HUES64 (cell line): ENCODE data around the gene C16orf78. TPM values are rescaled to one million over a fixed set of nuclear protein-coding genes. Genes with fewer than 3 reads are reported as not detected.

Experiments used
- H3K27ac ChIP-seq: 2 replicates; pipeline ENCODE4 v1.7.0; 2013; ENCODE audit warnings: low read depth, low read length, inconsistent platforms
- H3K27me3 ChIP-seq: 2 replicates; pipeline ENCODE4 v1.6.1; 2013; ENCODE audit warnings: mild to moderate bottlenecking, low read length; ENCODE audit not compliant: insufficient read depth
- H3K36me3 ChIP-seq: 2 replicates; pipeline ENCODE4 v1.6.1; 2013; ENCODE audit warnings: mild to moderate bottlenecking, low read length; ENCODE audit not compliant: insufficient read depth
- H3K4me1 ChIP-seq: 2 replicates; pipeline ENCODE4 v1.6.1; 2013; ENCODE audit warnings: mild to moderate bottlenecking, low read length, moderate library complexity; ENCODE audit not compliant: insufficient read depth
- H3K4me3 ChIP-seq: 2 replicates; pipeline ENCODE4 v1.5.1; 2013; ENCODE audit warnings: mild to moderate bottlenecking, low read length, moderate library complexity
- H3K9ac ChIP-seq: 2 replicates; pipeline ENCODE4 v1.6.1; 2013; ENCODE audit warnings: mild to moderate bottlenecking, low read depth, low read length
- H3K9me3 ChIP-seq: 2 replicates; pipeline ENCODE4 v1.6.1; 2013; ENCODE audit warnings: low read depth, low read length; ENCODE audit not compliant: insufficient read depth
- WGBS: fragments of 150-250, 120-280 bp; methylation state at CpG from one replicate; pipeline ENCODE4 v1.1.7; 2013; ENCODE audit warnings: missing lambda C conversion rate; 5-methylcytosine and 5-hydroxymethylcytosine counted together
- polyA plus RNA-seq, 2 experiments: library from polyadenylated mRNA; stranded (reverse); fragments of 50-300 nt; gene quantifications; one replicate each; pipeline ENCODE4 v1.2.3, GENCODE V29; 2013

C16orf78 gene
- polyA plus RNA-seq (2013, experiment 1 of 2) = not detected
- polyA plus RNA-seq (2013, experiment 2 of 2) = not detected

GRCh38 chr16:49373504-49373903 is at the start of gene C16orf78:
TSS of gene C16orf78 (plus strand) at chr16:49373804. CDS start at chr16:49373940, 136 bp downstream.
- Histone ChIP-seq H3K9ac (no peak within 1 kb of the TSS), H3K4me1 (peaks cover 29% of the 10 kb centered on the region), H3K27ac (no peak within 1 kb of the TSS; the same call in 1 of the 2 replicates), H3K36me3 (no peaks in the 10 kb centered on the region), H3K9me3 (no peaks in the 10 kb centered on the region), H3K4me3 (no peak within 1 kb of the TSS), H3K27me3 (no peaks in the 10 kb centered on the region; the same call in 1 of the 2 replicates)
- 93% methylated on average over 4 of the region's 4 CpGs for WGBS

DNA sequence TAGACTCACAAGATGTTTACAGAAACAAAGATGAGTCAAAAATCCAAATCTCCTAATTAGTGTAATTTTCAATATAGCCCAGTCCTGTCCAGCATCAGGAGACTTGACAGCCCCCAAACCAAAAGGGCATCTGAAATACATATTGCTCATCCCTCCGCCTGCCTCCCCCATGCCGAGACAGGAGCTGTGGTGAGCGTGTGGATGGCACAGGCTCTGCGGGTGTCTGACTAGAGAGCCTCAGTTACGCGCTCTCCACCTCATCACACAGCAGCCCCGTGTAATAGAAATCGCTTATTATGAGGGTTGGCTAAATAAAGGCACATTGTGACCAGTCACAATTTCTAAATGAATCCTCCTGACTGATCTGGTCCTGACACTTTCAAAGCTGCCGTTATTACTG is 48.9 kb upstream of the C16orf78 start:
- Histone ChIP-seq H3K36me3 (no peaks in the 10 kb centered on the region), H3K4me3 (no peak overlapping the region), H3K27me3 (no peaks in the 10 kb centered on the region), H3K9me3 (no peaks in the 10 kb centered on the region), H3K4me1 (no peaks in the 10 kb centered on the region), H3K27ac (no peak overlapping the region), H3K9ac (no peak overlapping the region)
- 95% methylated on average over 9 of the region's 9 CpGs for WGBS

DNA sequence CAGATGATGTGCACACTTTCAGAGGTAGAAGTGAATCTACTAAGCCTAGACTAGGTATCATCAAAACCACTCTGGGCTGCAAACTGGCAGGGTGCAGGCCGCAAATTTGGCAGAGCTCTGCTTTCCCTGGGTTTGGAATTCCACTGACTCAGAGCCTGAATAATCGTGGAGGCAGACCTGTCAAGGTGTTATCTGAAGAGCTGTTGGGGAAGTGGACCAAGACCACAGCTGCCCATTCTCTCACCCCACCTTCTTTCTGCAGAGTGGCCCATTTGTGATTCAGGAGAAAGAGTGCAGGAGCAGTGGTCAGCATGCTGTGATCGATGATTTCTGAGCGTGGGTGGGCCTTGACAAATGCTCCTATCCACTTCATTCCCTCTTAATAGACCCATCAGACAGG is 46.1 kb upstream of the C16orf78 start:
- Histone ChIP-seq H3K36me3 (no peaks in the 10 kb centered on the region), H3K4me3 (no peak overlapping the region), H3K9me3 (no peaks in the 10 kb centered on the region), H3K27me3 (no peaks in the 10 kb centered on the region), H3K9ac (no peak overlapping the region), H3K4me1 (peaks cover under 1% of the 10 kb centered on the region; the same call in 1 of the 2 replicates), H3K27ac (no peak overlapping the region)
- WGBS = 86% methylated on average over 4 of the region's 4 CpGs

DNA sequence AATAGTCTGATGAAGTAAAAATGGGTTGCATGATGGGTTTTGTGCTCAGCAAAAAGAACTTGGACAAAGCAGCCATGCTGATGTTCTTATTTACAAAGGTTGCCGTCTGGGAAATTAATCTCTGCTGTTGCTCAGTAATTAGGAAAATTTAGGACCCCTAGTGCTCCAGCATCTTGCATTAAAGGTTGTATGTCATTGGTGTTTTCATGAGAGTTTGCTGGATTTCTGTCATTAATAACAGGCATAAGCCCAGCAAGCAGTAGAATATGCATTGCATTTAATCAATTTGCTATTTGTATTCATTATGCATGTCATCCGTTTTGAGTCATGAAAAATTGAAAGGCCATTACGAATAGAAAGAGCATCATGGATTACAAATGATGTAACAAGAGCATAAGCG is 45.3 kb upstream of the C16orf78 start:
- WGBS = 90% methylated on average over 4 of the region's 4 CpGs
- Histone ChIP-seq H3K4me3 (no peak overlapping the region), H3K27me3 (no peaks in the 10 kb centered on the region), H3K9ac (no peak overlapping the region), H3K27ac (no peak overlapping the region), H3K9me3 (no peaks in the 10 kb centered on the region), H3K36me3 (no peaks in the 10 kb centered on the region), H3K4me1 (peaks cover 3% of the 10 kb centered on the region; the same call in 1 of the 2 replicates)

DNA sequence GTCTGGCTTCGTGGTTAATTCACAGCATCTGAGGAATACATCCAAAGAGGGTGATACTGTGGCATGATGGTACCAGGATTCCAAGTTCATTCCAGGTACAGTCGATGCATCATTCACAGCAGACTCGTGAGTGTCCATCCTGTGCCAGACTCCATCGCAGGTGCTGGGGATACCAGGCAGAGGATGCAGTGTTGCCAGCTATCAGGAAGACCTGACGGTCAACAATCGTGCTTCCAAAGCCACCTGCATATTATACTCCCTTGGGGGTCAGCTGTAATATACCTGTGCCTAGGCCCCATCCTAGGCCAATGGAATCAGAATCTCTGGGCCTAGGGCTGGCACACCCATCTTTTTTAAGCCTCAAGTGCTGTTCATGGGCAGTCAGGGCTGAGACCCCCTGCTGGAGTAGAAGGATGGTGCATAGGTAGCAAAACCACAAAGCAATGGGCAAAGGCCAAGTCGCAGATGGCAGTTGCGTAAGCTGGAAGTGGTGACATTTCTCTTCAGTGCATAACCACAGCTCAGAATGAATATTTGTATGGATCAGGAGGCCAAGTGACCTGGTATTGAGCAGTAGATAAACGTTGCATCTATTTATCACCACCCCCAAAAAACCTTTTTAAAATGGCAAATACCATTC is 42.9 kb upstream of the C16orf78 start:
- Histone ChIP-seq H3K4me1 (peaks cover 3% of the 10 kb centered on the region; the same call in 1 of the 2 replicates), H3K9me3 (no peaks in the 10 kb centered on the region), H3K27me3 (no peaks in the 10 kb centered on the region), H3K36me3 (no peaks in the 10 kb centered on the region), H3K4me3 (no peak overlapping the region), H3K27ac (no peak overlapping the region), H3K9ac (no peak overlapping the region)
- 81% methylated on average over 9 of the region's 9 CpGs for WGBS

DNA sequence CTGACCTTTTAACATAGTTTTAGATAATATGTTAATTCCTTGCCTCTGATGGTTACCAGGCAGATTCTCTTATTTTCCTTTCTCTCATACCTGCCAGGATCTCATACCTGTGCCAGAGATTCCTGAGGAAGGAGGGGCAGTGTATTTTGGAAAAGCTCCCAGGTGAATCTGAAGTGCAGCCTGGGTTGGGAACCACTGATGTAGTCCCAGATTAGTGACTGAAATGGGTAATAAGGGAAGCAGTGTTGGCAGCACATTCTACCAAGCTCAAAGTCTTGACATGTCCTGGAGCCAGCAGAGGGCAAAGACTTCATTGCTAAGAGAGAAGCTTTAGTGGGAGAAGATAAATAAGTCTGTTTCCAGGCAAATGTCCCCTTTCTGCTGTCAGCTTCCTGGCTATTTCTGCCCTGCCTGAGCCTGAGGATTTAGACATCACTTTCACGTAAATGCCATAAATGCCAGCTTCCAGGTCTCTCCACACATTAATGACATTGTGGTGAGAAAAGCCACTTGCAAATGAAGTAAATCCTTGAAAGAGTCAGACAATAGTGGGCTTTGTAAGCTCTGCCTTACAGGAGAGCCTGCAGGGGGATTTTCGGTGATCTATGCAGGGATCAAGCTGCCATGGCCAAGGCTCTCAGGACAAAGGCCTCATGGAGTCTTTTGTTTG is 40.9 kb upstream of the C16orf78 start:
- Histone ChIP-seq H3K9ac (no peak overlapping the region), H3K27ac (peak overlapping the region; percentile 18; the same call in 1 of the 2 replicates), H3K4me3 (no peak overlapping the region), H3K36me3 (no peaks in the 10 kb centered on the region), H3K27me3 (no peaks in the 10 kb centered on the region), H3K4me1 (peaks cover 3% of the 10 kb centered on the region; the same call in 1 of the 2 replicates), H3K9me3 (no peaks in the 10 kb centered on the region)
- WGBS = 66% methylated on average over 2 of the region's 2 CpGs

GRCh38 chr16:49333259-49333597 is 40.4 kb upstream of the C16orf78 start:
- Histone ChIP-seq H3K9me3 (no peaks in the 10 kb centered on the region), H3K4me3 (no peak overlapping the region), H3K36me3 (no peaks in the 10 kb centered on the region), H3K4me1 (peaks cover 3% of the 10 kb centered on the region; the same call in 1 of the 2 replicates), H3K27me3 (no peaks in the 10 kb centered on the region), H3K9ac (no peak overlapping the region), H3K27ac (no peak overlapping the region)
- 77% methylated on average over 7 of the region's 7 CpGs for WGBS

DNA sequence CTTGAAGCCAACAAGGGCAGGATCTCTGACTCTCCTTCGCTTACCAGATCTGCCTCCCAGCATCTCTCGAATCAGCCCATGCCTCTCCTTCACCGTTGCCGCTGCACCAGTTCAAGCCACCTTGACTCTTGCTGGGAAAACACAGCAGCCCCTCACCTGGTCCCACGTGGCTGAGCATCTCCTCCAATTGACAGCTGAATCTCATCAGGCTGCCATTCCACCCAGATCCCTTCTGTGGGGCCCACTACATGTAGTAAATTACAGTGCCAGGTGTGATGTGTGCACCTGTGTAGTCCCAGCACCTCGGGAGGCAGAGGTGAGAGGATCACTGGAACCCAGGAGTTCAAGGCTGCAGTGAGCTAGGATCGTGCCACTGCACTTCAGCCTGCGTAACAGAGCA is 37.8 kb upstream of the C16orf78 start:
- Histone ChIP-seq H3K4me1 (peaks cover 3% of the 10 kb centered on the region; the same call in 1 of the 2 replicates), H3K27me3 (no peaks in the 10 kb centered on the region), H3K9ac (no peak overlapping the region), H3K36me3 (no peaks in the 10 kb centered on the region), H3K27ac (no peak overlapping the region), H3K4me3 (no peak overlapping the region), H3K9me3 (no peaks in the 10 kb centered on the region)
- WGBS = 79% methylated on average over 8 of the region's 8 CpGs

DNA sequence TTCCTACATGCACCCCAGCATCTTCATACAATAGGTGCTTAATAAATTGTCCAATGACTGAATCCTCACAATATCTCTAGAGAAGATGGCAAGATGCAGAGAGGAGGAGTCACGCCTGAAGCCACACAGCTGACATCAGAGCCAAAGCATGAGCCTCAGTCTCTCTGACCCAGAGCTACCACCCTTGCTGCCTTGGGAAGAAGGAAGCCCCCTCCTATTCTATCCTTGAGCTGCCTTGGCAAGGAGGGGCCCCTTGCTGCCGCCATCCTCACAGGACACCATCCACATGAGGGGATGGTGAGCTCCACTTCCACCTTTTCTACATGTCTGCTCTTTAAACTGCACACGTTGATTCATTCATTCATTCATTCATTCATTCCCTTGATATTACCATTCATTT is 37.0 kb upstream of the C16orf78 start:
- H3K27ac ChIP-seq = no peak overlapping the region
- H3K9ac ChIP-seq = no peak overlapping the region
- 84% methylated on average over 3 of the region's 3 CpGs for WGBS
- H3K9me3 ChIP-seq = no peaks in the 10 kb centered on the region
- H3K27me3 ChIP-seq = no peaks in the 10 kb centered on the region
- H3K4me3 ChIP-seq = no peak overlapping the region
- H3K36me3 ChIP-seq = no peaks in the 10 kb centered on the region
- peaks cover 3% of the 10 kb centered on the region; the same call in 1 of the 2 replicates for H3K4me1 ChIP-seq

DNA sequence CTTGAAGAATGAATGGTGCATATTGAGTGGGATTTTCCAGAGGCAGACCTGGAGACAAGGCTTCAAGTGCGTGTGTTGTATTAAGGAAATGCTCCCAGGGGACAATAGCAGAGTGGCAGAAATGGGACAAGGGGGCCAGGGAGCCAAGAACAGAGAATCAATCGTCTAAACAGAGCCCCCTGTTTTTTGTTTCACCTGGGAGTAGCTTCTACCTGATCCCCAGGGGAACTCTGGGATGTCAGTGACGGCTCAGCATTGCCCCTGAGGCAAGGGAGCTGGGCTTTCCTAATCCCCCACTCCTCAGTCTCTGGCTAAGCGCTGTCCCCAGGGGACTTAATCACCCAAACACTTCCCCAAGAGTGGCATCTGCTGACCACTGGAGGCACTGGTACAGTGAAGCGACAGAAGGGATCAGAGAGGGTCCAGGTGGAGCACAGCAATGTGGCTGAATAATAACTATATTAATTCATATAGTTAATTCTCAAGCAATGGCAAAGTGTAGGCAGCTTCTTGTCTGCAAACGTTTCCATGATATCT is 35.7 kb upstream of the C16orf78 start:
- Histone ChIP-seq H3K4me3 (no peak overlapping the region), H3K9me3 (no peaks in the 10 kb centered on the region), H3K9ac (no peak overlapping the region), H3K4me1 (no peaks in the 10 kb centered on the region), H3K27ac (no peak overlapping the region), H3K27me3 (no peaks in the 10 kb centered on the region), H3K36me3 (no peaks in the 10 kb centered on the region)
- 63% methylated on average over 5 of the region's 6 CpGs for WGBS

GRCh38 chr16:49338611-49339265 is 34.9 kb upstream of the C16orf78 start:
- H3K9ac ChIP-seq = no peak overlapping the region
- H3K36me3 ChIP-seq = no peaks in the 10 kb centered on the region
- H3K27me3 ChIP-seq = no peaks in the 10 kb centered on the region
- 86% methylated on average over 8 of the region's 10 CpGs for WGBS
- no peaks in the 10 kb centered on the region for H3K9me3 ChIP-seq
- no peak overlapping the region for H3K4me3 ChIP-seq
- no peaks in the 10 kb centered on the region for H3K4me1 ChIP-seq
- H3K27ac ChIP-seq = no peak overlapping the region
